ENCODE results near the gene ITPR3.

Gene ITPR3

DNA sequence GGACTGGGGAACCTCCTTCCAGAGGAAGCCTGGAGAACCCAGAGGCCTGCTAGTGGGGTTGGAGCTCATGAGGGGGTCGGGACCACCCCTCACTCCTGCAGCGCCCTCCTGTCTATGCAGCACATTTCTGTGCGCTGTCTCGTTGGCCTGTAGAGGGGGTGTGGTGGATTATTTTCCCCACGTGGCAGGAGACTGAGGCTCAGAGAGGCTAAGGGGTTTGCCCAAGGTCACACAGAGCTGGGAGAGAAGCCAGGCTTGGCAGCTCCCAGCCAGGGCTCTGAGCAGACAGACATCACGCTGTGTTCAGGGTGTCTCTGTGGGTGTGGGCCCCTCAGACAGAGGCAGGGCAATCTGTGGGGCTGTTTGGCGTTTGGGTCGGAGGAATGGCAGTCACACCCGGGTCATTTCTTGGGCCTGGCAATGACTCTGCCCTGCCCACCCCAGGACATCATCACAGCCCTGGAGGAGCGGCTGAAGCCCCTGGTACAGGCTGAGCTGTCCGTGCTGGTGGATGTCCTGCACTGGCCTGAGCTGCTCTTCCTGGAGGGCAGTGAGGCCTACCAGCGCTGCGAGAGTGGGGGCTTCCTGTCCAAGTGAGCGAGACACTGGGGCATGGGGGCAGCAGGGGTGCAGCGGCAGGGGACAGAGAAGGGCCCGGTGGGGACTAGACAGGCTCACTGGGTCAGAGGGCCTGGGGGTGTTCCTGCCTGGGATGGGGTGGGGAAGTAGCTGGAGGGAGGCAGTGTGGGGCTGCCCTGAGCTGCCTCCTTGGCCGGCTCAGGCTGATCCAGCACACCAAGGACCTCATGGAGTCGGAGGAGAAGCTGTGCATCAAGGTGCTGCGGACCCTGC, 62.7 kb downstream of the ITPR3 start:
- H3K27me3 ChIP-seq (ENCODE audit: insufficient read depth, low read length), result no peaks in the 10 kb centered on the region
- H4K20me1 ChIP-seq (ENCODE audit: insufficient read depth, low read length), result no peaks in the 10 kb centered on the region
- no peak overlapping the region for H2AFZ ChIP-seq (ENCODE audit: low read length)
- no peaks in the 10 kb centered on the region for H3K4me1 ChIP-seq (ENCODE audit: insufficient read depth, low read length, severe bottlenecking)
- H3K4me2 ChIP-seq (ENCODE audit: low read length), result no peak overlapping the region
- H3K4me3 ChIP-seq (ENCODE audit: low read depth, low read length, poor library complexity, severe bottlenecking), result no peak overlapping the region
- no peak overlapping the region for H3K9ac ChIP-seq (ENCODE audit: low read length)
- TF ChIP-seq, protein P1, sequence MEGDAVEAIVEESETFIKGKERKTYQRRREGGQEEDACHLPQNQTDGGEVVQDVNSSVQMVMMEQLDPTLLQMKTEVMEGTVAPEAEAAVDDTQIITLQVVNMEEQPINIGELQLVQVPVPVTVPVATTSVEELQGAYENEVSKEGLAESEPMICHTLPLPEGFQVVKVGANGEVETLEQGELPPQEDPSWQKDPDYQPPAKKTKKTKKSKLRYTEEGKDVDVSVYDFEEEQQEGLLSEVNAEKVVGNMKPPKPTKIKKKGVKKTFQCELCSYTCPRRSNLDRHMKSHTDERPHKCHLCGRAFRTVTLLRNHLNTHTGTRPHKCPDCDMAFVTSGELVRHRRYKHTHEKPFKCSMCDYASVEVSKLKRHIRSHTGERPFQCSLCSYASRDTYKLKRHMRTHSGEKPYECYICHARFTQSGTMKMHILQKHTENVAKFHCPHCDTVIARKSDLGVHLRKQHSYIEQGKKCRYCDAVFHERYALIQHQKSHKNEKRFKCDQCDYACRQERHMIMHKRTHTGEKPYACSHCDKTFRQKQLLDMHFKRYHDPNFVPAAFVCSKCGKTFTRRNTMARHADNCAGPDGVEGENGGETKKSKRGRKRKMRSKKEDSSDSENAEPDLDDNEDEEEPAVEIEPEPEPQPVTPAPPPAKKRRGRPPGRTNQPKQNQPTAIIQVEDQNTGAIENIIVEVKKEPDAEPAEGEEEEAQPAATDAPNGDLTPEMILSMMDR (IDR thresholded peaks at IDR 0.05; ENCODE audit: low read length), result no peak
- no peak for TF ChIP-seq EZH2 (IDR thresholded peaks at IDR 0.05; ENCODE audit: borderline replicate concordance, low read length)
- H3K9me2 ChIP-seq (ENCODE audit: low read depth, low read length), result no peaks in the 10 kb centered on the region
- peaks cover 94% of the 10 kb centered on the region for H3K36me3 ChIP-seq (ENCODE audit: insufficient read depth, low read length)
- H3K79me2 ChIP-seq (ENCODE audit: insufficient read depth, low read length), result no peaks in the 10 kb centered on the region
- H3K27ac ChIP-seq (ENCODE audit: low read depth, low read length, poor library complexity, severe bottlenecking), result no peak overlapping the region
- H3K9me3 ChIP-seq (ENCODE audit: low read length), result no peaks in the 10 kb centered on the region
- no peaks in the 10 kb centered on the region for H3F3A ChIP-seq (ENCODE audit: insufficient read depth, low read length)

DNA sequence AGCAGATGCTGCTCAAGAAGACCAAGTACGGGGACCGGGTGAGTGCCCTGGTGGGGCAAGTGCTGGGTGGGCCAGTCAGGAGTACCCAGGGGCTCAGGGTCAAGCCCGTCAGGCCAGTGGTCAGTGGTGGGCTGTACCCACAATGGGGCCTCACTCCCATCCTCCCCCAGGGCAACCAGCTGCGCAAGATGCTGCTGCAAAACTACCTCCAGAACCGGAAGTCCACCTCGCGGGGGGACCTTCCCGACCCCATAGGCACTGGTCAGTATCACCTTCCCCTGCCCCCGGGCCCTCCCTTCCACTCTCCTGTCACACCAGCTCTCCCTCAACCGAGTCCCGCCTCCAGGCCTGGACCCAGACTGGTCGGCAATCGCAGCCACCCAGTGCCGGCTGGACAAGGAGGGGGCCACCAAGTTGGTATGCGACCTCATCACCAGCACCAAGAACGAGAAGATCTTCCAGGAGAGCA, 63.3 kb downstream of the ITPR3 start:
- H4K20me1 ChIP-seq (ENCODE audit: insufficient read depth, low read length), result no peaks in the 10 kb centered on the region
- no peaks in the 10 kb centered on the region for H3F3A ChIP-seq (ENCODE audit: insufficient read depth, low read length)
- H3K79me2 ChIP-seq (ENCODE audit: insufficient read depth, low read length), result no peaks in the 10 kb centered on the region
- no peaks in the 10 kb centered on the region for H3K4me1 ChIP-seq (ENCODE audit: insufficient read depth, low read length, severe bottlenecking)
- no peaks in the 10 kb centered on the region for H3K9me3 ChIP-seq (ENCODE audit: low read length)
- H3K36me3 ChIP-seq (ENCODE audit: insufficient read depth, low read length), result peaks cover 94% of the 10 kb centered on the region
- no peak overlapping the region for H3K9ac ChIP-seq (ENCODE audit: low read length)
- H2AFZ ChIP-seq (ENCODE audit: low read length), result no peak overlapping the region
- no peak overlapping the region for H3K4me2 ChIP-seq (ENCODE audit: low read length)
- no peak overlapping the region for H3K27ac ChIP-seq (ENCODE audit: low read depth, low read length, poor library complexity, severe bottlenecking)
- no peak for TF ChIP-seq EZH2 (IDR thresholded peaks at IDR 0.05; ENCODE audit: borderline replicate concordance, low read length)
- TF ChIP-seq, protein P1 (IDR thresholded peaks at IDR 0.05; ENCODE audit: low read length), result no peak
- no peaks in the 10 kb centered on the region for H3K9me2 ChIP-seq (ENCODE audit: low read depth, low read length)
- no peak overlapping the region for H3K4me3 ChIP-seq (ENCODE audit: low read depth, low read length, poor library complexity, severe bottlenecking)
- no peaks in the 10 kb centered on the region for H3K27me3 ChIP-seq (ENCODE audit: insufficient read depth, low read length)

DNA sequence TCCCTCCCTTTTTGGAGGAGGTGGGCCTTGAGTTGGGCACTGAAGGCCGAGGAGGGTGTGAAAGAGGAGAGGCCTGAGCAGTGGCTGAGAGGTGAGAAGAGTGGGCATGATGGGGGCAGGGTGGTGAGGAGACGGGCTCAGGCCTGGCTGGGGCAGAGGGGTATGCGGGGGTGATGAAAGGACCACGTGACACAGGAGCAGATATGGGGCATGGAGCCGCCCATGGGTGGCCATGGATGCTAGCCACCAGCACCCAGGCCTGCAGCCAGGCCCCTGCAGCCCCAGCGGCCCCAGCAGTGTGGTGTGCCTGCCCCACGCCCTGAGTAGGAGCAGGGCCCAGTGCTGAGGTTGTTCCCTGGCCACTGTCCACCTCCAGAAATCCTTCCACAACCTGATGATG, 63.9 kb downstream of the ITPR3 start:
- Histone ChIP-seq H3K4me2 (ENCODE audit: low read length) (no peak overlapping the region), H3K4me1 (ENCODE audit: insufficient read depth, low read length, severe bottlenecking) (no peaks in the 10 kb centered on the region), H3K9ac (ENCODE audit: low read length) (no peak overlapping the region), H3K36me3 (ENCODE audit: insufficient read depth, low read length) (peaks cover 94% of the 10 kb centered on the region), H2AFZ (ENCODE audit: low read length) (no peak overlapping the region), H3K79me2 (ENCODE audit: insufficient read depth, low read length) (no peaks in the 10 kb centered on the region), H3K9me3 (ENCODE audit: low read length) (no peaks in the 10 kb centered on the region), H3K27ac (ENCODE audit: low read depth, low read length, poor library complexity, severe bottlenecking) (no peak overlapping the region), H3F3A (ENCODE audit: insufficient read depth, low read length) (no peaks in the 10 kb centered on the region), H3K9me2 (ENCODE audit: low read depth, low read length) (no peaks in the 10 kb centered on the region), H3K4me3 (ENCODE audit: low read depth, low read length, poor library complexity, severe bottlenecking) (no peak overlapping the region), H3K27me3 (ENCODE audit: insufficient read depth, low read length) (no peaks in the 10 kb centered on the region), H4K20me1 (ENCODE audit: insufficient read depth, low read length) (no peaks in the 10 kb centered on the region)
- TF ChIP-seq EZH2 (IDR thresholded peaks at IDR 0.05; ENCODE audit: borderline replicate concordance, low read length), result no peak
